Activated CD8-positive, alpha-beta memory T cell treated with anti-CD3 and anti-CD28 coated beads, Interleukin-2, amount 50 U/mL, for 48 hours (primary cell): ENCODE results near the gene SELENOI.
"Not testable (repeated sequence)": the region's sequence is repeated elsewhere in the genome, so short reads cannot be mapped to it uniquely, and the experiment has no call there.

ENCODE experiments used
- DNase-seq: peaks from one replicate; pipeline ENCODE4 v3.0.0-alpha.2; 2020

Gene SELENOI

DNA sequence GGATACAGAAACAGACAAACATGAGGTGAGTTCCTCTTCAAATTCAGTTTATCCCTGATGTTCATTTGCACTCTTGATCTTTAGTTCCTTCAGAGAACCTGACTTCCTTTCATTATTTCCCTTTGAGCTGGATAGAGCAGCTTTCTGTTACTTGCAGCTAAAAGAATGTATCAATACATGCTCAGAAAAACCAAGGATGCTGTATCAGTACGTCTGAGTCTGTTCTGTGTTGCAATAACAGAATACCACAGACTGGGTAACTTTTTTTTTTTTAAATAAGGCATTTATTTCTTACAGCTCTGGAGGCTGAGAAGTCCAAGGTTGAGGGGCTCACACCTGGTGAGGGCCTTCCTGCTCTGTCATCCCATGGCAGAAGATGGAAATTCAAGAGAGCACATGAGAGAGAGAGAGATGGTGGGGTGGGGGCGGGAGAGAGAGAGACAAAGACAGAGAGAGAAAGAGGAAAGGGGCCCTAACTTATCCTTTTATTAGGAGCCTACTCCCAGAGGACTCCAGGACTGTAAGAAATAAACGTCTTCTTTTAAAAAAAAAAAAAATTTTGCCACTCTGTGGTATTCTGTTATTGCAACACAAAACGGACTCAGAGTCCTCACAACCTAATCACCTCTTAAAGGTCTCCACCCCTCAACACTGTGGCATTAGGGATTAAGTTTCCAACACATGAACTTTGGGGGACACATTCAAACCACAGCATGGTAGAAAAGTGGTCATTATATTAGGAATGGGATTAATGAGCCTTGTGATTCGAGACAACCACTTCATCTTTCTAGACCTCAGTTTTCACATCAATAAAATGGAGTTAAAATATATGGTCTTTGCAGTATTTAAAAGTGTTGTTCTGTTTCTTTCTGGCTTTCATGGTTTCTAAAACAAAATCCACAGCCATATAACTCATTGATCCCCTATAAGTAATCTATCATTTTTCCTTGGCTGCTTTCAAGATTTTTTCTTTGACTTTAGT, 18.4 kb upstream of the SELENOI start:
- DNase-seq = no peak

DNA sequence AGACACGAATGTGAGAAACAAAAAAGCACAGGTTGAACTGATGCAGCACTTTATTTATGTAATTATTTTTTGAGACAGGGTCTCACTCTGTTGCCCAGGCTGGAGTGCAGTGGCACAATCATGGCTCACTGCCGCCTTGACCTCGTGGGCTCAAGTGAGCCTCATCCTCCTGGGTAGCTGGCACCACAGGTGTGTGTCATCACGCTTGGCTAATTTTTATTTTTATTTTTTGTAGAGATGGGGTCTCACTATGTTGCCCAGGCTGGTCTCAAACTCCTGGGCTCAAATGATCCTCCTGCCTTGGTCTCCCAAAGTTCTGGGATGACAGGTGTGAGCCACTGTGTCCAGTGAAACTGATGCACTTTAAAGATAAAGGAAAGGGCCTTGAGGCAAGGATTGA, 16.9 kb upstream of the SELENOI start:
- not testable (repeated sequence) for DNase-seq

DNA sequence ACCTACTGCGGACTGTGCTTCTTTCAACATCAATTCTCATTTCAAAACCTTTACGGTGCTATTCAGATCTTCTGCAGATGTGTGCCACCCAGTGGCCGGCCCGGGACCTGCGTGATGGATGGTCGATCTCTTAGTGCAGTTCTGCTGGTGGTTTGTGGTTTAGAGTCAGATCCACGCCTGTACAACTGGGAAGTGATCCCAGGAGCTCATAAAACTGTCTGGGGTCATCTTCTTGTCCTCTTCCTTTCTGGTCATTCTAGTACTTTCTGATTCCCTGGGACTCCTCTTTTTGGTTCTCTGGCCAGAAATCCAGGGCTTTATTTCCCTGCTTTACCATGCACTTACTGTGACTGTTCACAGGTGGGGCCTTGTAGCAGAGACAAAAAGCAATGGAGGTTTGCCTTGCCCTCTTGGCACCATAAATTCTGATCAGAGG, 15.8 kb upstream of the SELENOI start:
- peak; percentile 89 for DNase-seq

DNA sequence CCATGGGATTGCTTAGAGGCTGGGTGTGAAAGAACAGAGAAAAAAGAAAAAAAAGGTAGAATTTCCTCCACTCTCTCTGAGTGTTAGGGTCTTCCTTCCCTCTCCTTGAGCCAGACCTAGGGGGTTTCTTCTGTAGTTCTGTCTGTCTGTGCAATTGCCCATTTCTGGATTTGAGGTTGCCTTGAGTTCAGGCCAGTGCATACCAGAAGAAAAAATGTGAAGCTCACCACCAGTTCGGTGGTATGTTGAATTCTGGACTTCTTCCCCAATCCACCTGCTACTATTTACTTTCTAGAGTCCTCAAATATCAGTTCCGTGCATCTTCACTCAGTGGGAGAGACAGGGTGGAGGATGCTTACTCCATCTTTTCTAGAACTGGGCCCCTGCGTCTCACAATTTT, 15.3 kb upstream of the SELENOI start:
- no peak for DNase-seq

DNA sequence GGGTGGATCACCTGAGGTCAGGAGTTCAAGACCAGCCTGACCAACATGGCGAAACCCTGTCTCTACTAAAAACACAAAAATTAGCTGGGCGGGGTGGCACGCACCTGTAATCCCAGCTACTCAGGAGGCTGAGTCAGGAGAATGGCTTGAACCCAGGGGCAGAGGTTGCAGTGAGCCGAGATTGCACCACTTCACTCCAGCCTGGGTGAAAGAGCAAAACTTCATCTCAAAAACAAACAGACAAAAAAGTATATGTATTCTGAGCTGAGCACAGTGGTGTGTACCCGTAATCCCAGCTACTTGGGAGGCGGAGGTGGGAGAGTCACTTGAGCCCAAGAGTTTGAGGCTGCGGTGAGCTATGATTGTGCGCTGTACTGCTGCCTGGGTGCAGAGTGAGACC, 14.6 kb upstream of the SELENOI start:
- not testable (repeated sequence) for DNase-seq

DNA sequence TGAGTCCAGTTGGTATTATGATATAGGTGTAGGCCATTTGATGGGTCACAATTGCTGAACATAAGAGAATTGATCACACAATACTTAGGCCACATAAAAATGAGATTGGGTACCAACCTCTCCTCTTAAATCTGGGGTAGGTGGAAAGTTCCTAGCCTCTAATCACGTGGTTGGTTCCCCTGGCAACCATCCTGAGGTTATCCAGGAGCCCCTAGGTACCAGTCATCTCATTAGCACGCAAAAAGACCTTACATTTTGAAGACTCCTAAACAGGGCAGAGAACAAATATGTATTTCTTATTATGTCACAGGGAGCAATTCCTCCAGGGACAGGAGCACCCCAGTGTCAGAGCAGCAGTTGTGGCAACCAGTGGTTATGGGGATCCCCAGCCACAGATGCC, 12.7 kb upstream of the SELENOI start:
- no peak for DNase-seq

DNA sequence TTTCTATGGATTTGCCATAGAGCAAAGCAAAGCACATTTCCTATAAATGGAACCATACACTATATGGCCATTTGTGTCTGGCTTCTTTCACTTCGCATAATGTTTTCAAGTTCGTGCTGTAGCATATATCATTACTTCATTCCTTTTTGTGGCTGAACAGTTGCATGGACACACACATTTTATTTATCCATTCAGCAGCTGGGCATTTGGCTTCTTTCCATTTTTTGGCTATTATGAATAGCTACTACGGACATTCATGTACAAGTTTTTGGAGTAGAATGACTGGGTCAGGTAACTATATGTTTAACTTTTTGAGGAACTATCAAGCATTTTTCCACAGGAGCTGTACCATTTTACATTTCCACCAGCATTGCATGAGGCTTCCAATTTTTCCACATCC, 10.7 kb upstream of the SELENOI start:
- DNase-seq = no peak

DNA sequence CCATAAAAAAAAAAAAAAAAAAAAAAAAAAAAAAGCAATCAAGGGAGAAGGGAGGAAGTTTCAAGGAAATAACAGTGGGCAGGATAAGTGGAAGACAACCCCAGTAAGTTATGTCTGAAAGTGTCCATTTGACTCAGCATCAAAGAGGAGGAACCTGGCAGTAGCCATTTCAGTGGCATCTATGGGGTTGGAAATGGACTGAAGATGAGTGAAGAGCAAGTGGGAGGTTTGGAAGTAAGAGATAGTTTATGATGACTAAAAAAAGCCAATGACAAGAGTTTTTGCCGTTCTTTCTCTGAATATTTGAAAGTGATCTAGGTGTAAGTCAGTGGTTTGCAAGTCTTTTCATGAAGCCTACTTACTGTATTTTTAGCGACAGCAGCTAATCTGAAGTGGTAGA, 9.2 kb upstream of the SELENOI start:
- no peak for DNase-seq

DNA sequence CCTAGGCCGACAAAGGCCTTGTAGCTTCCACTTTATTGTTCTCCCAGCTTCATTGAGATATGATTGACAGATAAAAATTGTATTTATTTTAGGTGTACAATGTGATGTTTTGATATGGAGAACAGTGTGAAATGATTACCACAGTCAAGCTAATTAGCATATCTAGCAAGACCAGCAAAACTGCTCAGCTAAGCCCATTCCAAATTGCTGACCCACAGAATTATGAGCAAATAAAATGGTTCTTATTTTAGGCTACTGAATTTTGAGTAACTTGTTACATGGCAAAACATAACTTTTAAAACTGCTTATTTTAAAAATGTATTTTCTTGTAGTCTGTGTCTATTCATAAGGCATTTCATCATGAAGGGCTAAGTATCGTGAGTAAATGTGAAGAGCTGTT, 8.6 kb upstream of the SELENOI start:
- no peak for DNase-seq

DNA sequence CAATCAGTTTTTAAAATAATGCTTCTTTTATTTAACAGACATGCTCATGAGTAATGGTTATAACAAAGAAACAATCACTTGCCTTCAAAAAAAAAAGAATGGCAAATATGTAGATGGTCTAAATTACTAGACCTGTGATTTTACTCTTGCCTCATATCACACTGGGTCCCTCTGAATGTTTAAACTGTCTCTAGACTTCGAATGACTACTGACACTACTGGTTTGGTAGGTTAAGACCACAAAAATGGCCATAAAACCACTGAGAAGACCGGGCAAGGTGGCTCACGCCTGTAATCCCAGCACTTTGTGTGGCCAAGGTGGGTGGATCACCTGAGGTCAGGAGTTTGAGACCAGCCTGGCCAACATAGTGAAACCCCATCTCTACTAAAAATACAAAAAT, 5.1 kb upstream of the SELENOI start:
- DNase-seq = no peak

DNA sequence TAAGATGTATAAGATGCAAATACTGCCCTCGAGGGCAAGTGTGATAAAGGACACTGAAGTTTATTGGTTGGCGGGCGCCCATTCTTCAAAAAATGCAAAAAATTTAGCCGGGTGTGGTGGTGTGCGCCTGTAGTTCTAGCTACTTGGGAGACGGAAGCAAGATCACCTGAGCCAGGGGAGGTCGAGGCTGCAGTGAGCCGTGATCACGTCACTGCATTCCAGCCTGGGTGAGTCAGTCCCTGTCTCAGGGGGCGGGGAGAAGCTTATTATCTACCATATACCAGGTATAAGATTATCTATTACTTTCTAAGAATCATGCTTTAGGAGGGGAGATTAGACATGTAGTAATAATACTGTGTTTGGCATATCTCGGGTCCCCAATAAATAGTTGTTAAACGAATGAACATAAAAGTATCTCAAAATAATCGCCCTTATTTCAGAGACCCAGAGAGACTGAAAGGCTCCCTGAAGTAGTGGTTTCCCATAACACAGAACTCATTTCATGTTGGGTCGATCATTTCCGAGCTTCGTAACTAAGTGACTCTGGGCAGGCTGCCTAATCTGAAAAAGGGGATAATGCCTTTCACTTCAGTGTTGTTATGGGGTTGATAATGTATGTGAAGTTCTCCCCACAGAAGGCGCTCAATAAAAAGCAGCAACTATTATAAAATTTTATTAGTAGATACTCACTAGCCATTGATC, 1.2 kb upstream of the SELENOI start:
- no peak for DNase-seq

DNA sequence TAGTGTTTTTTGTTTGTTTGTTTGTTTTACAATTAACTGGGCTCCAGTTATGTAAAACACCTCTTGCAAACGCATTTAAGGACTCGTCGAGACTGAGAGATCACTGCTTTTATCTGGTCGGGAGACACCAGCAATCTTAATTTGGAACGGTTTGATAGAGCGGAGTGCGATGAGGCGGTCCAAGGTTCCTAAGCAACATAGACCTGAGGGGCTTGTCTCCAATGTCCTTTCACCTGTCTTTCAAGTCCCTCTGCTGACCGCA, 729 bp upstream of the SELENOI start:
- no peak for DNase-seq

DNA sequence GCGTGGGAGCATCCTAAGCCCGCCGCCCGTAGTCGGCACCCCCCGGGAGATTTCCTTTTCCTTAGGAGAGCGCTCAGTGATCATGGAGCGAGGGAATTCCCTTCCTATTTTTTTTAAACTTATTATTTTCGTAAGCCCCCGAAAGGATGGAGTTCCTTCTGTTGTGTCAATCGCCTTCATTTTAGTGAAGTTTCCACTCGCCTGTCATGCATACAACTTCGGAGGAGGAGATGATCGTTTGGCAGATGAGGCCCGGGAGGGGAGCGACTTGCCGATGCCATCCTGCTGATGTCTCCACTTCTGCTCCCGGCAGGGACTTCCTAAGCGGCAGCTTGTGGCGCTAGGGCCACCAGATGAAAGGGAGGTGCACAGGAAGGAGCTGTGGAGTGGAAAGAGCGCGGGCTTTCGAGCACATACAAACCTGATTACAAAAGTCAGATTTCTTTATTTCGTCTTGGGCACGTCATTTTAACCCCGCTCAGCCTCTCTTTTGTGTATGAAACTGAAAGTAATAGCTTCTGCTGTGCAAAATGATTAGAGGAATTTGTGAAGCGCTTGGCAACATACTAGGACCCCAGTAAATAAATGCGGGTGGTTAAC, 611 bp downstream of the SELENOI start, which contains the start of gene ADGRF3:
ADGRF3 (minus strand) TSS at position 336 of the 600 bp plus-strand sequence. CDS start 555 bp downstream, outside the sequence.
- DNase-seq = peak; percentile 79

DNA sequence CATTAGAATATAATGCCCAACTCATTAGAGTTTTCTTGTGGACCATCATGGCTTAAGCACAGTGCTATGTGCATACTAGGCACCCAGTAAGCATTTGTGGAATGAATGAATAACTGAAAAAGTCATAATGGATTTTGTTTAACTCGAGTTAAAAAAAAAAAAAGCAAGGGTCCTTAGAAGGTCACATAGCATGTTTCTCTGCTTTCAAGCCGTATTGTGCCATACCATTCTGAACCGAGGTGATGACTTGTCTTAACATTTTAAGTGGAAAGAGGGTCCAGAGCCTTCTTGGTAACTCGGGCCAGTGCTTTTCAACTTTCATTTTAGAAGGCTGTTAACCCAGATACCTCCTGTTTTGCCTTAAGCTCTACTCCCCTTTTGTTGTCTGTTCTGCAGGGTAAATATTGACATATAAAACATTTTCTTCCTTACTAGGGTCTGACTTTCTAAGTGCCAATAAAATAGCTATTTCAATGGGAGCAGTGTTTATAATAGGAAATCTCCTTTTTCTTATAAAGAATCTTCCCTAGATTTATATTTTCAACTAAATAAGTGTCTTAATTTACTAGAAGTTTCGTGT, 1.4 kb downstream of the SELENOI start:
- DNase-seq = no peak

DNA sequence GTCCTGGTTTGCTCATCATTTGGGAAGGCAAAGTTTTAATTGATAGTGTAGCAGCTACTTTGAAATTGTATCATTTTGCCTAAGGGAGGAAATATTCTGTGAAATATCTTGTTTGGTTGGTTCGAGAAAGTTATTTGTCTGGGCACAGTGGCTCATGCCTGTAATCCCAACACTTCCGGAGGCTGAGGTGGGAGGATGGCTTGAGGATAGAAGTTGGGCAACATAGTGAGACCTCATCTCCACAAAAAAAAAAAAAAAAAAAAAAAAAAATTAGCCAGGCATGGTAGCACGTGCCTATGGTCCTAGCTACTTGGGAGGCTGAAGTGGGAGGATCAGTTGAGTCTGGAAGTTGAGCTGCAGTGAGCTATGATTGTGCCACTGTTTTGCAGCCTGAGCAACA, 3.7 kb downstream of the SELENOI start:
- no peak for DNase-seq

DNA sequence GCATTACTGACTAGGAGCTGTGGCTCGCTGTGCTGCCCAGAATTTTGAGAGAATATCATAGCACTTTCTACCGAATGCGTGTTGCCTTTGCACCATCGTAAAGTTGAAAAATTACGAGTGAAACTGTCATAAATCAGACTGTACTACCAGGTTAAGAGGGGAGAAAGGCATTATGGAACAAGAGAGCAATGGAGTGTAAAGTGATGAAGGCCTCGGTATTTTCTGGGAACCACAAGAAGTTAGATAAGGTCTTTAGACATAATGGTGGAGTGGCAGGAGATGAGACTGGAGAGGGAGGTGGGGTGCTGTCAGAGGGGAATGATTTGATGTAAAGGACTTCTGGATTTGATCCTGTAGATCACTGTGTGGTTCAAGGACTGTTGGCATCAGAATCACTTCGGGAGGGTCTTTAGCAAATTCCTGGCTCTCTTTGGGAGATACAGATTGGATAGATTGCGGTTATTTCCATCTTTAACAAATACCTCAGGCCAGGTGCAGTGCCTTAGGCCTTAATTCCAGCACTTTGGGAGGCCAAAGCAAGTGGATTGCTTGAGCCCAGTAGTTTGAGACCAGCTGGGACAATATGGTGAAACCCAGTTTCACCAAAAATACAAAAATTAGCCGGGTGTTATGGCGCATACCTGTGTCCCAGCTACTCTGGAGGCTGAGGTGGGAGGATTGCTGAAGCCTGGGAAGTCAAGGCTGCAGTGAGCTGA, 5.6 kb downstream of the SELENOI start:
- DNase-seq = no peak

DNA sequence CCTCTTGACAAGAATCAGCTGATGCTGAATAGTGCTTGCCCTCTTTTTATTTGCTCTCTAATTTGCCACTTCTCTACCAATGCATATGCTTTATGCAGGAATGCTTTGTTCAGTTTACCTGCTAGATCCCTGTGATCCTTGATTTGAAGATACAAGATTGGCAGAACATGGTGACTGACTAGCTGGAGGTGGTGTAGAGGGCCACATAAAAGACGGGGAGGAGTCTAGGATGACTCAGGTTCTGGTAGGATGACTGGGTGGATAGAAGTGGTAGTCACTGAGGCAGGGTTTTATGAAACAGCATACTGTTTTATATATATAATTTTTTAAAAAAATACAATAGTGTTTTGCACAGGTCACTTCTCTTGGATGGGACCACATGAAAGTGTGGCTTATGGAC, 6.9 kb downstream of the SELENOI start:
- DNase-seq = no peak

DNA sequence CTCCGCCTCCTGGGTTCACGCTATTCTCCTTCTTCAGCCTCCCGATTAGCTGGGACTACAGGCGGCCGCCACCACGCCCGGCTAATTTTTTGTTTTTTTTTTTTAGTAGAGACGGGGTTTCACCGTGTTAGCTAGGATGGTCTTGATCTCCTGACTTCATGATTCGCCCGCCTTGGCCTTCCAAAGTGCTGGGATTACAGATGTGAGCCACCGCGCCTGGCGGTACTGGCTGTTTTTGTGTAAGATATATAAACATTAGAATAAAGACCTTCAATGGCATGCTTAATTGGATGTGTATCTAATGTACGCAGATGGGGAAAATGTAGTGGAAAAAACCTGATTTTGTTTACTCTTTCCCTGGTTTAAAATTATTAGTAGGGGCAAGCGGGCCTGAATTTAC, 8.5 kb downstream of the SELENOI start:
- DNase-seq = not testable (repeated sequence)

DNA sequence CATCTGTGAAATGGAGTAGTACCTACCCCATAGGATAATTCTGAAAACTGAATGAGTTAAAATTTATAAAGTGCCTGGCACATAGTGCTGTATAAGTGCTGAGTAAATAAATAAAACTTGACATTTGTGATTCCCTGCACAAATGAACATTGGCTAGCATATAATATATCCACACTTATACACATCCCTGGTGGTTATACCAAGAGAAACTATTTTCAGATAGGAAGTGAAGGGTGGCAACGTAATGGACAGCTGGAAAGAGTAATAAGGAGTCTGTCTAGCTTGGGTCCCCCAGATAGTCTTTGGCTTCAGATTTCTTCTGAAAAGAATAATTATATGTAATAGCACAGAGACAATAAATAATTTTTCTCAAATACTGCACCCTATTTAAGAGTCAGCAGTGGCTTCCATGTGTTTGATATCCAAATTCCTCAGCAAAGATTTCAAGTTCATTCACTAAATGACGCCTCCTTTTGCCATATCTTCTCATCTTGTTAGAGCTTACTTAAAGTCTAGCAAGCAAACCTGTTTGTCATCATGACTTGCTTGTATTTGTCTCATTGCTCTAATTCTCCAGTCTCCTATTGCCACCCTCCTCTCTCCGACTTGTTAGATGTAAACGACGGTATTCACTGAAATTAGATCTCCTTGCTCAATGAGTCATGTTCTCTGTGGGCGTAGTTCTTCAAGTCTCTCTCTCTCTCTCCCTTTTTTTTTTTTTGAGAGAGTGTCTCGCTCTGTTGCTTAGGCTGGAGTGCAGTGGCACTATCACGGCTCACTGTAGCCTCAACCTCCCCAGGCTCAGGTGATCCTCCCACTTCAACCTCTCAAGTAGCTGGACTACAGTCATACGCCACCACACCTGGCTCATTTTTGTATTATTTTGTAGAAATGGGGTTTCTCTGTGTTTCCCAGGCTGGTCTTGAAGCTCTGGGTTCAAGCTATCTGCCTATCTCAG, 9.4 kb downstream of the SELENOI start:
- DNase-seq = no peak

DNA sequence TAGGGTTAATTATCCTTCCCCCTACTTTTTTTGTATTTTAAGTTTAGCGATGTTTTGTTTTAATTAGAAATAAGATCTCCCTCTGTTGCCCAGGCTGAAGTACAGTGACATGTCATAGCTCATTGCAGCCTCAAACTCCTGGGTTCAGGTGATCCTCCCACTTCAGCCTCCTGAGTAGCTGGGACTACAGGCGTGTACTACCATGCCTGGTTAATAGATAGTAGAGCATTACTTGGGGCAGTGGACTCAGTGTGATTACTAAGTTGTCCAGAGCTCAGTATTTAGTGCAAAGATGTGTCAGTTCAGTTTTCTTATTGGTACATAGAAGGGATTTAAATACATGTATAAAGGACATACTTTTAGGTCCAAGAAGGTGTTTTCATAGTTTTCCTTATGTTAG, 10.2 kb downstream of the SELENOI start:
- DNase-seq = no peak

DNA sequence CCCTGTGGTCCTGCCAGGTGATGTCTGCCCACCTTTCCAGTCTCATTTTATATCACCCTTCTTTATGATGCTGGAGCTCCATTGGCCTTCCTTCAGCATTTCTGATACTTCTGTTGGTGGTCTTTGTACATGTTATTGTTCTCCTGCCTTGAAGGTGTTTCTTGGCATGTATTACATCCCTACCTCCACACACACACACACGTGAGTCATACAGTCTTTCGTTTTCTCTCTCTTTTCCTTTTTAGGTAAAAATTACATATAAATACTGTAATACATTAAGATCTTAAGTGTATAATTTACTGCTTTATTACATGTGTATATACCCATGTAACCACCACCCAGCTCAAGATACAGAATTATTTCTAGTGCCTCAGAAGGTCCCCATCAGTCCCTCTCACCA, 10.8 kb downstream of the SELENOI start:
- no peak for DNase-seq
